BE2C (cell line): ENCODE measurements around the gene OR9G4.

Experiments used
- DNase-seq: peaks from one replicate; pipeline ENCODE4 v3.0.0-alpha.2; 2020
- H3K27me3 ChIP-seq: fragments of 250-450 bp; sonication (Bioruptor Pico); 2 replicates; pipeline ENCODE4 v1.5.1; 2020; ENCODE audit warnings: mild to moderate bottlenecking
- H3K36me3 ChIP-seq: fragments of 250-450 bp; sonication (Bioruptor Pico); 2 replicates; pipeline ENCODE4 v1.5.1; 2020; ENCODE audit warnings: mild to moderate bottlenecking
- H3K4me1 ChIP-seq: fragments of 250-450 bp; sonication (Bioruptor Pico); 2 replicates; pipeline ENCODE4 v1.5.1; 2020
- H3K4me3 ChIP-seq: 2 replicates; pipeline ENCODE4 v1.5.1; 2011; ENCODE audit warnings: low read depth, low read length
- H3K9me3 ChIP-seq: fragments of 250-450 bp; sonication (Bioruptor Pico); 2 replicates; pipeline ENCODE4 v1.5.1; 2020
- CTCF ChIP-seq: IDR thresholded peaks from 2 replicates; pipeline ENCODE4 v1.5.1; 2012; ENCODE audit warnings: mild to moderate bottlenecking, low read depth, low read length

Gene OR9G4

GRCh38 chr11:56750190-56750589, 1.7 kb upstream of the OR9G4 start:
- H3K4me1 ChIP-seq: no peaks in the 10 kb centered on the region
- H3K4me3 ChIP-seq: no peak overlapping the region
- DNase-seq: no peak
- H3K36me3 ChIP-seq: no peaks in the 10 kb centered on the region
- H3K9me3 ChIP-seq: no peaks in the 10 kb centered on the region
- H3K27me3 ChIP-seq: no peaks in the 10 kb centered on the region
- no peak for TF ChIP-seq CTCF

- no peak for DNase-seq
- H3K9me3 ChIP-seq: no peaks in the 10 kb centered on the region
- no peaks in the 10 kb centered on the region for H3K36me3 ChIP-seq
- H3K4me3 ChIP-seq: no peak overlapping the region
- no peaks in the 10 kb centered on the region for H3K27me3 ChIP-seq
- no peak for TF ChIP-seq CTCF
- no peaks in the 10 kb centered on the region for H3K4me1 ChIP-seq
Observed at GRCh38 chr11:56740886-56741285, 7.6 kb downstream of the OR9G4 start.

GRCh38 chr11:56740107-56740506, 8.4 kb downstream of the OR9G4 start:
- H3K27me3 ChIP-seq: no peaks in the 10 kb centered on the region
- H3K4me3 ChIP-seq: no peak overlapping the region
- no peak for DNase-seq
- H3K9me3 ChIP-seq: no peaks in the 10 kb centered on the region
- no peak for TF ChIP-seq CTCF
- H3K4me1 ChIP-seq: no peaks in the 10 kb centered on the region
- no peaks in the 10 kb centered on the region for H3K36me3 ChIP-seq

- Histone ChIP-seq H3K27me3 (no peaks in the 10 kb centered on the region), H3K4me3 (no peak overlapping the region), H3K36me3 (no peaks in the 10 kb centered on the region), H3K9me3 (no peaks in the 10 kb centered on the region), H3K4me1 (no peaks in the 10 kb centered on the region)
- no peak for DNase-seq
- no peak for TF ChIP-seq CTCF
Observed at GRCh38 chr11:56720513-56720912, 28.0 kb downstream of the OR9G4 start.

GRCh38 chr11:56716379-56716854, 32.1 kb downstream of the OR9G4 start:
- Histone ChIP-seq H3K36me3 (no peaks in the 10 kb centered on the region), H3K4me1 (no peaks in the 10 kb centered on the region), H3K4me3 (no peak overlapping the region), H3K27me3 (no peaks in the 10 kb centered on the region), H3K9me3 (no peaks in the 10 kb centered on the region)
- no peak for DNase-seq
- TF ChIP-seq CTCF: no peak

GRCh38 chr11:56714206-56714605, 34.3 kb downstream of the OR9G4 start:
- Histone ChIP-seq H3K9me3 (no peaks in the 10 kb centered on the region), H3K4me1 (no peaks in the 10 kb centered on the region), H3K36me3 (no peaks in the 10 kb centered on the region), H3K4me3 (no peak overlapping the region), H3K27me3 (no peaks in the 10 kb centered on the region)
- no peak for DNase-seq
- TF ChIP-seq CTCF: no peak
